CD14-positive monocyte (primary cell): ENCODE measurements around the gene NDC1. TPM values are rescaled to one million over a fixed set of nuclear protein-coding genes. Genes with fewer than 3 reads are reported as not detected.
"Not testable (repeated sequence)": the region's sequence is repeated elsewhere in the genome, so short reads cannot be mapped to it uniquely, and the experiment has no call there.

Source experiments
- DNase-seq, 3 donors: peaks; one replicate each; pipeline ENCODE4 v3.0.0-alpha.2; 2011 to 2022
- H2AFZ ChIP-seq: 2 replicates; pipeline ENCODE4 v1.6.0; 2012; ENCODE audit warnings: mild to moderate bottlenecking, low read depth, low read length, inconsistent platforms; ENCODE audit not compliant: insufficient read depth, poor library complexity, severe bottlenecking
- H3K27ac ChIP-seq, 2 donors: 1 replicate in 1 of 2; 2 replicates in 1 of 2; pipeline ENCODE4 v1.5.1; 2012 to 2013; ENCODE audit warnings: low read length in 2 of 2, control low read depth in 1 of 2, inconsistent platforms in 1 of 2, low read depth in 1 of 2, mild to moderate bottlenecking in 1 of 2
- H3K27me3 ChIP-seq, 2 donors: one replicate each; pipeline versions ENCODE4 v1.6.0 to v1.6.1; 2011 to 2013; ENCODE audit warnings: low read length in 2 of 2; ENCODE audit not compliant: control insufficient read depth in 2 of 2, insufficient read depth in 2 of 2
- H3K36me3 ChIP-seq, 2 donors: replicated peaks in 1 of 2; 1 replicate in 1 of 2; 2 replicates in 1 of 2; pipeline versions ENCODE4 v1.5.1 to v1.6.1; 2012 to 2013; ENCODE audit warnings: low read length in 2 of 2, control low read depth in 1 of 2, inconsistent platforms in 1 of 2, mild to moderate bottlenecking in 1 of 2; ENCODE audit not compliant: insufficient read depth in 2 of 2, control insufficient read depth in 1 of 2
- H3K4me1 ChIP-seq, 2 donors: 1 replicate in 1 of 2; 2 replicates in 1 of 2; pipeline versions ENCODE4 v1.5.1 to v1.6.1; 2012 to 2013; ENCODE audit warnings: low read length in 2 of 2, control low read depth in 1 of 2, inconsistent platforms in 1 of 2, mild to moderate bottlenecking in 1 of 2, moderate library complexity in 1 of 2; ENCODE audit not compliant: insufficient read depth in 2 of 2, control insufficient read depth in 1 of 2
- H3K4me2 ChIP-seq: replicated peaks from 2 replicates; pipeline ENCODE3; 2012; ENCODE audit warnings: low read length, moderate library complexity, mild to moderate bottlenecking; ENCODE audit not compliant: poor library complexity, severe bottlenecking; ENCODE audit errors: extremely low read depth
- H3K4me3 ChIP-seq, 3 experiments: fragments of 200-600 bp in 1 of 3; sonication (generic) in 1 of 3; replicated peaks in 1 of 3; 1 replicate in 2 of 3; 2 replicates in 1 of 3; pipeline ENCODE4 v1.5.1; 2011 to 2013; ENCODE audit warnings: low read length in 3 of 3, mild to moderate bottlenecking in 3 of 3, control low read depth in 2 of 3, low read depth in 2 of 3, inconsistent platforms in 1 of 3, moderate library complexity in 1 of 3
- H3K79me2 ChIP-seq: 2 replicates; pipeline ENCODE4 v1.6.0; 2012; ENCODE audit warnings: mild to moderate bottlenecking, control low read depth, inconsistent platforms, low read length, moderate library complexity; ENCODE audit not compliant: insufficient read depth
- H3K9ac ChIP-seq: 2 replicates; pipeline ENCODE4 v1.6.0; 2017; ENCODE audit warnings: low read length, mild to moderate bottlenecking; ENCODE audit not compliant: insufficient read depth, poor library complexity, severe bottlenecking
- H3K9me3 ChIP-seq, 2 donors: replicated peaks in 1 of 2; 1 replicate in 1 of 2; 2 replicates in 1 of 2; pipeline versions ENCODE4 v1.5.1 to v1.6.1; 2012 to 2013; ENCODE audit warnings: low read length in 2 of 2, control low read depth in 1 of 2; ENCODE audit not compliant: control insufficient read depth in 1 of 2, insufficient read depth in 1 of 2
- H4K20me1 ChIP-seq: 2 replicates; pipeline ENCODE4 v1.6.0; 2012; ENCODE audit warnings: mild to moderate bottlenecking, low read length, control low read depth, moderate library complexity; ENCODE audit not compliant: insufficient read depth
- H3K27ac Mint-ChIP-seq, 7 donors: one replicate each; pipeline ENCODE4 v1.8.0; 2020; ENCODE audit warnings: mild to moderate bottlenecking in 7 of 7, mixed read lengths in 7 of 7, moderate library complexity in 6 of 7, inconsistent platforms in 2 of 7
- H3K27me3 Mint-ChIP-seq, 3 donors: one replicate each; pipeline ENCODE4 v1.8.0; 2021 to 2022; ENCODE audit warnings: low read depth in 3 of 3, mild to moderate bottlenecking in 3 of 3, mixed read lengths in 3 of 3, moderate library complexity in 3 of 3, inconsistent platforms in 1 of 3
- H3K36me3 Mint-ChIP-seq, 2 donors: one replicate each; pipeline ENCODE4 v1.8.0; 2020; ENCODE audit warnings: mixed read lengths in 2 of 2, inconsistent platforms in 1 of 2, mild to moderate bottlenecking in 1 of 2
- H3K4me1 Mint-ChIP-seq: one replicate; pipeline ENCODE4 v1.8.0; 2020; ENCODE audit warnings: mild to moderate bottlenecking, mixed read lengths
- H3K4me3 Mint-ChIP-seq, 2 donors: one replicate each; pipeline ENCODE4 v1.8.0; 2020; ENCODE audit warnings: mild to moderate bottlenecking in 2 of 2, mixed read lengths in 2 of 2, moderate library complexity in 1 of 2
- H3K9me3 Mint-ChIP-seq, 7 donors: one replicate each; pipeline ENCODE4 v1.8.0; 2020 to 2022; ENCODE audit warnings: mixed read lengths in 7 of 7, mild to moderate bottlenecking in 6 of 7, moderate library complexity in 6 of 7, inconsistent platforms in 2 of 7
- CTCF ChIP-seq: fragments of 200-600 bp; IDR thresholded peaks from one replicate; pipeline ENCODE4 v1.8.0; 2022; ENCODE audit warnings: antibody characterized with exemption, mild to moderate bottlenecking
- WGBS: methylation state at CpG from one replicate; pipeline ENCODE4 v1.1.5; 2013; ENCODE audit warnings: missing lambda C conversion rate; ENCODE audit not compliant: insufficient coverage; 5-methylcytosine and 5-hydroxymethylcytosine counted together
- intact Hi-C, 2 donors: fragments of 100-400 bp; cut with micrococcal nuclease; formaldehyde crosslinking; loops; one replicate each; pipeline versions ENCODE4 v1.15.0 to v1.15.1; 2023
- polyA plus RNA-seq, 3 donors: library from polyadenylated mRNA; depleted of rRNA in 1 of 3; unstranded in 2 of 3; stranded (reverse) in 1 of 3; fragments of 300-500 nt in 2 of 3; fragments of >200 nt in 1 of 3; fragmentation: Illumina TruSeq in 2 of 3; gene quantifications; 1 replicate in 2 of 3; 2 replicates in 1 of 3; pipeline ENCODE4 v1.2.3, GENCODE V29; 2012 to 2021

NDC1 gene
- polyA plus RNA-seq, 3 donors = 3.0 to 6.1 (median 4.7) TPM

- Histone ChIP-seq H2AFZ (no peak overlapping the region), H3K4me2 (no peak overlapping the region), H3K4me3 (no peak overlapping the region), H4K20me1 (no peaks in the 10 kb centered on the region), H3K79me2 (no peaks in the 10 kb centered on the region), H3K36me3 (peaks cover 14 to 28% of the 10 kb centered on the region in 2 donors), H3K9ac (no peak overlapping the region), H3K27me3 (no peaks in the 10 kb centered on the region), H3K9me3 (no peaks in the 10 kb centered on the region), H3K4me1 (no peaks in the 10 kb centered on the region), H3K27ac (no peak overlapping the region)
- Mint-ChIP-seq H3K27ac (no peak overlapping the region), H3K4me1 (peaks cover 1% of the 10 kb centered on the region), H3K9me3 (peaks cover 0 to 4% (median 1%) of the 10 kb centered on the region in 7 donors), H3K36me3 (peaks cover 20 to 29% of the 10 kb centered on the region in 2 donors), H3K27me3 (peaks cover 0 to 2% (median 0%) of the 10 kb centered on the region in 3 donors), H3K4me3 (no peak overlapping the region)
- DNase-seq = no peak
- intact Hi-C loops = no loop called here
- no peak for TF ChIP-seq CTCF
- 100% methylated on average over 2 of the region's 2 CpGs for WGBS
Observed at GRCh38 chr1:53763911-53764310, 74.2 kb downstream of the NDC1 start.

GRCh38 chr1:53763461-53763860 lies 74.6 kb downstream of the NDC1 start:
- H3K9me3 Mint-ChIP-seq = peaks cover 0 to 4% (median 1%) of the 10 kb centered on the region in 7 donors
- H3K36me3 Mint-ChIP-seq = peaks cover 15 to 24% of the 10 kb centered on the region in 2 donors
- intact Hi-C loops = no loop called here

GRCh38 chr1:53760497-53760896 lies 77.6 kb downstream of the NDC1 start:
- DNase-seq, H3K9ac ChIP-seq, H3K4me1 ChIP-seq, H3K9me3 Mint-ChIP-seq, H3K4me3 Mint-ChIP-seq, H3K36me3 Mint-ChIP-seq, H2AFZ ChIP-seq, H3K4me2 ChIP-seq, H3K36me3 ChIP-seq, H4K20me1 ChIP-seq, H3K27ac ChIP-seq, H3K4me1 Mint-ChIP-seq, H3K27me3 ChIP-seq, H3K27ac Mint-ChIP-seq, H3K27me3 Mint-ChIP-seq, H3K9me3 ChIP-seq, intact Hi-C loops, H3K79me2 ChIP-seq, H3K4me3 ChIP-seq: not testable (repeated sequence)
- 100% methylated on average over 1 of the region's 7 CpGs for WGBS

More at GRCh38 chr1:53763461-53763860, 74.6 kb downstream of the NDC1 start:
- H3K4me3 Mint-ChIP-seq = no peak overlapping the region
- Histone ChIP-seq H4K20me1 (no peaks in the 10 kb centered on the region), H3K9ac (no peak overlapping the region), H3K36me3 (peaks cover 10 to 24% of the 10 kb centered on the region in 2 donors), H3K4me1 (no peaks in the 10 kb centered on the region), H3K79me2 (no peaks in the 10 kb centered on the region), H3K4me2 (no peak overlapping the region), H3K9me3 (no peaks in the 10 kb centered on the region), H3K27ac (no peak overlapping the region), H3K4me3 (no peak overlapping the region), H2AFZ (no peak overlapping the region), H3K27me3 (no peaks in the 10 kb centered on the region)
- peaks cover 1% of the 10 kb centered on the region for H3K4me1 Mint-ChIP-seq
- no peak for DNase-seq
- no peak for TF ChIP-seq CTCF
- no peak overlapping the region for H3K27ac Mint-ChIP-seq
- WGBS = 94% methylated on average over 3 of the region's 4 CpGs
- H3K27me3 Mint-ChIP-seq = peaks cover 0 to 2% (median 0%) of the 10 kb centered on the region in 3 donors
